GM12878 (cell line): ENCODE results near the gene HSD11B1L. TPM values are rescaled to one million over a fixed set of nuclear protein-coding genes. Genes with fewer than 3 reads are reported as not detected.

Source experiments
- DPF2 ChIP-seq: fragments of 450-650 bp; IDR thresholded peaks from 2 replicates; pipeline ENCODE4 v1.6.1; 2017; ENCODE audit warnings: mild to moderate bottlenecking
- FOS ChIP-seq: IDR thresholded peaks from 3 replicates; pipeline ENCODE4 v1.6.1; 2011; ENCODE audit warnings: borderline replicate concordance; ENCODE audit not compliant: insufficient read length; ENCODE audit errors: extremely low read depth
- FOXK2 ChIP-seq: fragments of 450-650 bp; IDR thresholded peaks from 2 replicates; pipeline ENCODE4 v1.6.1; 2017; ENCODE audit warnings: mild to moderate bottlenecking, moderate library complexity
- IKZF1 ChIP-seq: fragments of 450-650 bp; conservative IDR thresholded peaks from 2 replicates; pipeline ENCODE4 v1.6.1; 2017; ENCODE audit warnings: antibody characterized with exemption, mild to moderate bottlenecking
- JUND ChIP-seq: IDR thresholded peaks from 2 replicates; pipeline ENCODE4 v1.6.1; 2012; ENCODE audit warnings: low read depth, mild to moderate bottlenecking, low read length, improper control_type of control experiment, moderate library complexity
- KLF5 ChIP-seq: fragments of 450-650 bp; IDR thresholded peaks from 2 replicates; pipeline ENCODE4 v1.6.1; 2014; ENCODE audit warnings: mild to moderate bottlenecking; ENCODE audit not compliant: partially characterized antibody
- MEF2B ChIP-seq: fragments of 450-650 bp; IDR thresholded peaks from 2 replicates; pipeline ENCODE4 v1.6.1; 2018; ENCODE audit warnings: mild to moderate bottlenecking, moderate library complexity; ENCODE audit not compliant: partially characterized antibody, poor library complexity, severe bottlenecking
- RBBP5 ChIP-seq: fragments of 200-600 bp; sonication (generic); conservative IDR thresholded peaks from 2 replicates; pipeline ENCODE4 v1.6.1; 2016
- SRF ChIP-seq, 2 experiments: IDR thresholded peaks; 2 replicates each; pipeline ENCODE4 v1.6.1; 2011; ENCODE audit warnings: low read depth in 2 of 2, low read length in 2 of 2, mild to moderate bottlenecking in 1 of 2, moderate library complexity in 1 of 2
- SUZ12 ChIP-seq: fragments of 200-600 bp; sonication (generic); IDR thresholded peaks from one replicate; pipeline ENCODE4 v1.6.1; 2018; ENCODE audit warnings: antibody characterized with exemption, mild to moderate bottlenecking; ENCODE audit not compliant: unreplicated experiment
- polyA plus RNA-seq, 11 experiments: library from polyadenylated mRNA; depleted of rRNA in 4 of 11; unstranded in 6 of 11; stranded (reverse) in 5 of 11; fragments of >200 nt; fragmentation: Nextera tagmentation in 4 of 11; fragmentation: Illumina TruSeq in 1 of 11; extraction: Ambion mirVana in 4 of 11; extraction: Trizol in 1 of 11; gene quantifications; 1 replicate in 1 of 11; 2 replicates in 10 of 11; pipeline versions ENCODE4 v1.2.1 to v1.2.3, GENCODE V29; 2011 to 2016; ENCODE audit warnings: inconsistent platforms in 2 of 11, missing spikeins in 2 of 11, low read depth in 1 of 11
- total RNA-seq, 4 experiments: library from RNA; depleted of rRNA in 3 of 4; stranded (reverse); fragments of >200 nt in 3 of 4; fragmentation: Illumina TruSeq in 1 of 4; extraction: Trizol in 1 of 4; gene quantifications; 2 replicates each; pipeline versions ENCODE4 v1.2.1 to v1.2.3, GENCODE V29; 2013 to 2021
- TF ChIP-seq, protein P1 (sequence below): IDR thresholded peaks from 2 replicates; pipeline ENCODE4 v1.6.1; 2012; ENCODE audit warnings: improper control_type of control experiment, low read depth, low read length; ENCODE audit not compliant: insufficient replicate concordance
- TF ChIP-seq, protein P2 (sequence below), 3 experiments: IDR thresholded peaks in 2 of 3; conservative IDR thresholded peaks in 1 of 3; 2 replicates each; pipeline ENCODE4 v1.5.1; 2011; ENCODE audit warnings: low read depth in 3 of 3, low read length in 3 of 3, mild to moderate bottlenecking in 3 of 3, control low read depth in 2 of 3, moderate library complexity in 2 of 3, inconsistent platforms in 1 of 3, mixed read lengths in 1 of 3; ENCODE audit not compliant: control insufficient read depth in 2 of 3, insufficient read depth in 1 of 3; ENCODE audit errors: extremely low read depth in 1 of 3
- TF ChIP-seq, protein P3 (sequence below): fragments of 450-650 bp; IDR thresholded peaks from 2 replicates; pipeline ENCODE4 v1.6.1; 2016; ENCODE audit warnings: mild to moderate bottlenecking
- TF ChIP-seq, protein P4 (sequence below): fragments of 450-650 bp; IDR thresholded peaks from 2 replicates; pipeline ENCODE4 v1.6.1; 2016; ENCODE audit warnings: mild to moderate bottlenecking, moderate library complexity, borderline replicate concordance

Gene HSD11B1L
- total and polyA plus RNA-seq, 10 of the 15 experiments (the other 5 are each of a cell fraction or from before 2014, with no cell fraction given): 0.29 to 1.8 (median 1.1) TPM; not detected in 1

DNA sequence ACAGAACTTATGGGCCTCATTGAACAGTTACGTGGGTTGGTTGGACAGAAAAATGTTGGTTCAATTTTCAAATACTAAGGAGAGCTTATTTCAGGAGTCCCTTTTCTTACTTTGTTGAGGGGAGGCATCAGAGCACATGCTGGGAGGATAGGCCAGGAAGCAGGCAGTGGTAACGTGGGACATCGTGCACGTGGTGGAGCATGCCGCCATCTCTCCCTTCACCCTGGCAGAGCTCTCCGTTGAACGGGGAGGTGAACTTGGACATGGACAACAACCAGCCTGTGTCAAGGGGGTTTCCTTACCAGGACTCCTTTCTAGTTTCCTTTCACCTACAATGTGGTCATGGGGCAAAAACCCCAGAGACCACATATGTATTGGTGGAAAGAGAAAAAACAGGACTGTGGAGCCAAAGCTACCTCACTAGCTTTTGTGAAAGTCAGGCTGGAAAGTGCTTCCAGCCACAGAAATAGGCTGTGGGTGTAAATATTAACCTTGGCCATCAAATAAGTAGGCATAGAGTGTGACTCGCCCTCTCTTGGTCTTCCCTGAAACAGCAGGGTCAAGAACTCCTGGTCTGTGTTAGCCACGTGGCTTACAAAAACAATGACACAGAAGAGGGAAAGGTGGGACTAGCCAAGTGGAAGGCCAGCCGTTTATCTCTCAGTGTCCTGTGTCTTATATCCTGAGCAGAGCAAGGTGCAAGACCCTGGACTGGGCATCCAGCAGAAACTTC lies 14.9 kb upstream of the HSD11B1L start (continued):
- TF ChIP-seq, protein P1, sequence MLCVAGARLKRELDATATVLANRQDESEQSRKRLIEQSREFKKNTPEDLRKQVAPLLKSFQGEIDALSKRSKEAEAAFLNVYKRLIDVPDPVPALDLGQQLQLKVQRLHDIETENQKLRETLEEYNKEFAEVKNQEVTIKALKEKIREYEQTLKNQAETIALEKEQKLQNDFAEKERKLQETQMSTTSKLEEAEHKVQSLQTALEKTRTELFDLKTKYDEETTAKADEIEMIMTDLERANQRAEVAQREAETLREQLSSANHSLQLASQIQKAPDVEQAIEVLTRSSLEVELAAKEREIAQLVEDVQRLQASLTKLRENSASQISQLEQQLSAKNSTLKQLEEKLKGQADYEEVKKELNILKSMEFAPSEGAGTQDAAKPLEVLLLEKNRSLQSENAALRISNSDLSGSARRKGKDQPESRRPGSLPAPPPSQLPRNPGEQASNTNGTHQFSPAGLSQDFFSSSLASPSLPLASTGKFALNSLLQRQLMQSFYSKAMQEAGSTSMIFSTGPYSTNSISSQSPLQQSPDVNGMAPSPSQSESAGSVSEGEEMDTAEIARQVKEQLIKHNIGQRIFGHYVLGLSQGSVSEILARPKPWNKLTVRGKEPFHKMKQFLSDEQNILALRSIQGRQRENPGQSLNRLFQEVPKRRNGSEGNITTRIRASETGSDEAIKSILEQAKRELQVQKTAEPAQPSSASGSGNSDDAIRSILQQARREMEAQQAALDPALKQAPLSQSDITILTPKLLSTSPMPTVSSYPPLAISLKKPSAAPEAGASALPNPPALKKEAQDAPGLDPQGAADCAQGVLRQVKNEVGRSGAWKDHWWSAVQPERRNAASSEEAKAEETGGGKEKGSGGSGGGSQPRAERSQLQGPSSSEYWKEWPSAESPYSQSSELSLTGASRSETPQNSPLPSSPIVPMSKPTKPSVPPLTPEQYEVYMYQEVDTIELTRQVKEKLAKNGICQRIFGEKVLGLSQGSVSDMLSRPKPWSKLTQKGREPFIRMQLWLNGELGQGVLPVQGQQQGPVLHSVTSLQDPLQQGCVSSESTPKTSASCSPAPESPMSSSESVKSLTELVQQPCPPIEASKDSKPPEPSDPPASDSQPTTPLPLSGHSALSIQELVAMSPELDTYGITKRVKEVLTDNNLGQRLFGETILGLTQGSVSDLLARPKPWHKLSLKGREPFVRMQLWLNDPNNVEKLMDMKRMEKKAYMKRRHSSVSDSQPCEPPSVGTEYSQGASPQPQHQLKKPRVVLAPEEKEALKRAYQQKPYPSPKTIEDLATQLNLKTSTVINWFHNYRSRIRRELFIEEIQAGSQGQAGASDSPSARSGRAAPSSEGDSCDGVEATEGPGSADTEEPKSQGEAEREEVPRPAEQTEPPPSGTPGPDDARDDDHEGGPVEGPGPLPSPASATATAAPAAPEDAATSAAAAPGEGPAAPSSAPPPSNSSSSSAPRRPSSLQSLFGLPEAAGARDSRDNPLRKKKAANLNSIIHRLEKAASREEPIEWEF: no peak
- TF ChIP-seq, protein P2, sequence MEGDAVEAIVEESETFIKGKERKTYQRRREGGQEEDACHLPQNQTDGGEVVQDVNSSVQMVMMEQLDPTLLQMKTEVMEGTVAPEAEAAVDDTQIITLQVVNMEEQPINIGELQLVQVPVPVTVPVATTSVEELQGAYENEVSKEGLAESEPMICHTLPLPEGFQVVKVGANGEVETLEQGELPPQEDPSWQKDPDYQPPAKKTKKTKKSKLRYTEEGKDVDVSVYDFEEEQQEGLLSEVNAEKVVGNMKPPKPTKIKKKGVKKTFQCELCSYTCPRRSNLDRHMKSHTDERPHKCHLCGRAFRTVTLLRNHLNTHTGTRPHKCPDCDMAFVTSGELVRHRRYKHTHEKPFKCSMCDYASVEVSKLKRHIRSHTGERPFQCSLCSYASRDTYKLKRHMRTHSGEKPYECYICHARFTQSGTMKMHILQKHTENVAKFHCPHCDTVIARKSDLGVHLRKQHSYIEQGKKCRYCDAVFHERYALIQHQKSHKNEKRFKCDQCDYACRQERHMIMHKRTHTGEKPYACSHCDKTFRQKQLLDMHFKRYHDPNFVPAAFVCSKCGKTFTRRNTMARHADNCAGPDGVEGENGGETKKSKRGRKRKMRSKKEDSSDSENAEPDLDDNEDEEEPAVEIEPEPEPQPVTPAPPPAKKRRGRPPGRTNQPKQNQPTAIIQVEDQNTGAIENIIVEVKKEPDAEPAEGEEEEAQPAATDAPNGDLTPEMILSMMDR (IDR thresholded peaks at IDR 0.05 in 2 of 3, conservative IDR thresholded peaks at IDR 0.05 in 1 of 3; ENCODE audit: control insufficient read depth in 2 of 3, extremely low read depth in 1 of 3, insufficient read depth in 1 of 3, low read depth in 3 of 3, low read length in 3 of 3): peak in 2 of 3 experiments; percentile 18 to 20; a peak in 1 of 6 replicates
- TF ChIP-seq FOS: no peak
- TF ChIP-seq JUND: no peak
- TF ChIP-seq RBBP5: no peak
- TF ChIP-seq, protein P3, sequence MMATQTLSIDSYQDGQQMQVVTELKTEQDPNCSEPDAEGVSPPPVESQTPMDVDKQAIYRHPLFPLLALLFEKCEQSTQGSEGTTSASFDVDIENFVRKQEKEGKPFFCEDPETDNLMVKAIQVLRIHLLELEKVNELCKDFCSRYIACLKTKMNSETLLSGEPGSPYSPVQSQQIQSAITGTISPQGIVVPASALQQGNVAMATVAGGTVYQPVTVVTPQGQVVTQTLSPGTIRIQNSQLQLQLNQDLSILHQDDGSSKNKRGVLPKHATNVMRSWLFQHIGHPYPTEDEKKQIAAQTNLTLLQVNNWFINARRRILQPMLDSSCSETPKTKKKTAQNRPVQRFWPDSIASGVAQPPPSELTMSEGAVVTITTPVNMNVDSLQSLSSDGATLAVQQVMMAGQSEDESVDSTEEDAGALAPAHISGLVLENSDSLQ: no peak
- TF ChIP-seq MEF2B: no peak
- no peak for TF ChIP-seq KLF5
- TF ChIP-seq IKZF1: peak; percentile 43
- no peak for TF ChIP-seq FOXK2
- no peak for TF ChIP-seq SRF (IDR thresholded peaks at IDR 0.05; ENCODE audit: low read depth in 2 of 2, low read length in 2 of 2)
- 0 out of 2 replicates have a peak, but pooled peaks have one; percentile 27 for TF ChIP-seq DPF2
- no peak for TF ChIP-seq SUZ12
- TF ChIP-seq, protein P4, sequence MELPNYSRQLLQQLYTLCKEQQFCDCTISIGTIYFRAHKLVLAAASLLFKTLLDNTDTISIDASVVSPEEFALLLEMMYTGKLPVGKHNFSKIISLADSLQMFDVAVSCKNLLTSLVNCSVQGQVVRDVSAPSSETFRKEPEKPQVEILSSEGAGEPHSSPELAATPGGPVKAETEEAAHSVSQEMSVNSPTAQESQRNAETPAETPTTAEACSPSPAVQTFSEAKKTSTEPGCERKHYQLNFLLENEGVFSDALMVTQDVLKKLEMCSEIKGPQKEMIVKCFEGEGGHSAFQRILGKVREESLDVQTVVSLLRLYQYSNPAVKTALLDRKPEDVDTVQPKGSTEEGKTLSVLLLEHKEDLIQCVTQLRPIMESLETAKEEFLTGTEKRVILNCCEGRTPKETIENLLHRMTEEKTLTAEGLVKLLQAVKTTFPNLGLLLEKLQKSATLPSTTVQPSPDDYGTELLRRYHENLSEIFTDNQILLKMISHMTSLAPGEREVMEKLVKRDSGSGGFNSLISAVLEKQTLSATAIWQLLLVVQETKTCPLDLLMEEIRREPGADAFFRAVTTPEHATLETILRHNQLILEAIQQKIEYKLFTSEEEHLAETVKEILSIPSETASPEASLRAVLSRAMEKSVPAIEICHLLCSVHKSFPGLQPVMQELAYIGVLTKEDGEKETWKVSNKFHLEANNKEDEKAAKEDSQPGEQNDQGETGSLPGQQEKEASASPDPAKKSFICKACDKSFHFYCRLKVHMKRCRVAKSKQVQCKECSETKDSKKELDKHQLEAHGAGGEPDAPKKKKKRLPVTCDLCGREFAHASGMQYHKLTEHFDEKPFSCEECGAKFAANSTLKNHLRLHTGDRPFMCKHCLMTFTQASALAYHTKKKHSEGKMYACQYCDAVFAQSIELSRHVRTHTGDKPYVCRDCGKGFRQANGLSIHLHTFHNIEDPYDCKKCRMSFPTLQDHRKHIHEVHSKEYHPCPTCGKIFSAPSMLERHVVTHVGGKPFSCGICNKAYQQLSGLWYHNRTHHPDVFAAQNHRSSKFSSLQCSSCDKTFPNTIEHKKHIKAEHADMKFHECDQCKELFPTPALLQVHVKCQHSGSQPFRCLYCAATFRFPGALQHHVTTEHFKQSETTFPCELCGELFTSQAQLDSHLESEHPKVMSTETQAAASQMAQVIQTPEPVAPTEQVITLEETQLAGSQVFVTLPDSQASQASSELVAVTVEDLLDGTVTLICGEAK: no peak
